Tibial artery (tissue), 4 donors: Measurements from ENCODE around the gene MAP3K19.
"Not testable (repeated sequence)": the region's sequence is repeated elsewhere in the genome, so short reads cannot be mapped to it uniquely, and the experiment has no call there.

Experiments
- DNase-seq, 2 donors: peaks; one replicate each; pipeline ENCODE4 v3.0.0-alpha.2; 2019
- H3K27ac ChIP-seq, 2 donors: fragments of 200-600 bp; sonication (generic) in 1 of 2; 1 replicate in 1 of 2; 2 replicates in 1 of 2; pipeline ENCODE4 v1.5.1; 2018 to 2019; ENCODE audit warnings: mild to moderate bottlenecking in 1 of 2
- H3K27me3 ChIP-seq, 2 donors: fragments of 200-600 bp; sonication (generic) in 1 of 2; one replicate each; pipeline versions ENCODE4 v1.5.1 to v1.6.0; 2016 to 2019
- H3K36me3 ChIP-seq, 3 donors: fragments of 200-600 bp; sonication (generic) in 2 of 3; one replicate each; pipeline ENCODE4 v1.5.1; 2016 to 2019; ENCODE audit warnings: mild to moderate bottlenecking in 2 of 3
- H3K4me1 ChIP-seq, 4 donors: fragments of 200-600 bp; sonication (generic) in 2 of 4; 1 replicate in 3 of 4; 2 replicates in 1 of 4; pipeline ENCODE4 v1.5.1; 2016 to 2019
- H3K4me3 ChIP-seq, 2 donors: fragments of 200-600 bp; sonication (generic) in 1 of 2; 1 replicate in 1 of 2; 2 replicates in 1 of 2; pipeline ENCODE4 v1.5.1; 2018 to 2019; ENCODE audit warnings: mild to moderate bottlenecking in 2 of 2
- H3K9me3 ChIP-seq, 3 donors: fragments of 200-600 bp; sonication (generic) in 1 of 3; one replicate each; pipeline ENCODE4 v1.5.1; 2016 to 2019
- CTCF ChIP-seq, 2 experiments: fragments of 200-600 bp in 1 of 2; fragments of 450-650 bp in 1 of 2; IDR thresholded peaks; one replicate each; pipeline ENCODE4 v1.5.1; 2017 to 2019; ENCODE audit warnings: antibody characterized with exemption in 2 of 2, mild to moderate bottlenecking in 1 of 2, moderate library complexity in 1 of 2
- intact Hi-C: fragments of 100-400 bp; cut with DNase I; formaldehyde crosslinking; loops from one replicate; pipeline ENCODE4 v1.15.0; 2023; ENCODE audit warnings: low total_unique reads

The MAP3K19 gene

GRCh38 chr2:135050684-135051083, 3.4 kb upstream of the MAP3K19 start:
- Histone ChIP-seq H3K9me3 (no peaks in the 10 kb centered on the region), H3K36me3 (no peaks in the 10 kb centered on the region), H3K4me3 (no peak overlapping the region), H3K27ac (no peak overlapping the region), H3K4me1 (peaks cover 0 to 29% (median 20%) of the 10 kb centered on the region in 4 donors), H3K27me3 (peaks cover 0 to 3% of the 10 kb centered on the region in 2 donors)
- intact Hi-C loops: loop anchor here (5.0 to 10.0 kb wide), 2 partner anchors 126 to 482 kb away; partner anchors contain the start of genes R3HDM1 and ZRANB3
- TF ChIP-seq CTCF (IDR thresholded peaks at IDR 0.05): no peak
- no peak for DNase-seq

- Histone ChIP-seq H3K4me3 (no peak overlapping the region), H3K36me3 (no peaks in the 10 kb centered on the region), H3K27ac (no peak overlapping the region), H3K4me1 (peaks cover 0 to 23% (median 17%) of the 10 kb centered on the region in 4 donors), H3K27me3 (peaks cover 0 to 3% of the 10 kb centered on the region in 2 donors), H3K9me3 (no peaks in the 10 kb centered on the region)
- DNase-seq: no peak
- intact Hi-C loops: loop anchor here (5.0 to 10.0 kb wide), 2 partner anchors 125 to 482 kb away; partner anchors contain the start of genes R3HDM1 and ZRANB3
- TF ChIP-seq CTCF (IDR thresholded peaks at IDR 0.05): no peak
Observed at GRCh38 chr2:135050132-135050531, 2.9 kb upstream of the MAP3K19 start.

GRCh38 chr2:135048122-135048521, 875 bp upstream of the MAP3K19 start:
- Histone ChIP-seq H3K27ac (no peak overlapping the region), H3K36me3 (no peaks in the 10 kb centered on the region), H3K4me3 (no peak overlapping the region), H3K4me1 (peaks cover 0 to 4% (median under 1%) of the 10 kb centered on the region in 4 donors), H3K27me3 (peaks cover 0 to 7% of the 10 kb centered on the region in 2 donors), H3K9me3 (no peaks in the 10 kb centered on the region)
- intact Hi-C loops: no loop called here
- DNase-seq: no peak
- no peak for TF ChIP-seq CTCF (IDR thresholded peaks at IDR 0.05)

GRCh38 chr2:135043345-135043744, 3.9 kb downstream of the MAP3K19 start:
- Histone ChIP-seq H3K36me3 (no peaks in the 10 kb centered on the region), H3K27me3 (peaks cover 0 to 11% of the 10 kb centered on the region in 2 donors), H3K4me3 (no peak overlapping the region), H3K4me1 (no peaks in the 10 kb centered on the region), H3K9me3 (no peaks in the 10 kb centered on the region), H3K27ac (no peak overlapping the region)
- intact Hi-C loops: no loop called here
- no peak for TF ChIP-seq CTCF (IDR thresholded peaks at IDR 0.05)
- no peak for DNase-seq

GRCh38 chr2:135037831-135038230, 9.4 kb downstream of the MAP3K19 start:
- no peaks in the 10 kb centered on the region for H3K4me1 ChIP-seq
- no peak for TF ChIP-seq CTCF (IDR thresholded peaks at IDR 0.05)
- no peaks in the 10 kb centered on the region for H3K9me3 ChIP-seq
- no peaks in the 10 kb centered on the region for H3K36me3 ChIP-seq
- intact Hi-C loops: no loop called here
- H3K27ac ChIP-seq: no peak overlapping the region
- DNase-seq: no peak
- peaks cover 0 to 1% of the 10 kb centered on the region in 2 donors for H3K27me3 ChIP-seq
- no peak overlapping the region for H3K4me3 ChIP-seq

- H3K27me3 ChIP-seq, H3K36me3 ChIP-seq, DNase-seq, H3K4me3 ChIP-seq, intact Hi-C loops, H3K4me1 ChIP-seq, H3K27ac ChIP-seq, H3K9me3 ChIP-seq: not testable (repeated sequence)
Observed at GRCh38 chr2:135033216-135033615, 14.0 kb downstream of the MAP3K19 start.
